HG03095 (cell line): ENCODE measurements around the gene GNRH2.
A peak's percentile ranks its signal among the peaks of the same experiment; 100 is the strongest.
"Not testable (repeated sequence)": the region's sequence is repeated elsewhere in the genome, so short reads cannot be mapped to it uniquely, and the experiment has no call there.

ENCODE experiments used
- ATAC-seq: cut with Tn5 transposase; IDR thresholded peaks from one replicate; pipeline ENCODE4 v1.9.1; 2021; ENCODE audit warnings: moderate library complexity; ENCODE audit not compliant: unreplicated experiment

GNRH2 gene

GRCh38 chr20:3041854-3042409, 1.5 kb upstream of the GNRH2 start:
- ATAC-seq: no peak

- no peak for ATAC-seq
Observed at GRCh38 chr20:3042625-3043024, 797 bp upstream of the GNRH2 start.

- no peak for ATAC-seq
Observed at GRCh38 chr20:3044336-3044965, 1.0 kb downstream of the GNRH2 start.

GRCh38 chr20:3045042-3045815, 1.8 kb downstream of the GNRH2 start:
- peak; percentile 41 for ATAC-seq

- ATAC-seq: peak; percentile 90
Observed at GRCh38 chr20:3045816-3046676, 2.6 kb downstream of the GNRH2 start, which contains the start of gene MRPS26. Gene MRPS26, plus strand, starts transcription at chr20:3046052. Its CDS starts 17 bp downstream, at chr20:3046069.

GRCh38 chr20:3046677-3047462, 3.4 kb downstream of the GNRH2 start:
- no peak for ATAC-seq

- ATAC-seq: no peak
Observed at GRCh38 chr20:3047486-3048419, 4.3 kb downstream of the GNRH2 start.

GRCh38 chr20:3051385-3052019, 8.1 kb downstream of the GNRH2 start:
- no peak for ATAC-seq

GRCh38 chr20:3059489-3059888, 16.1 kb downstream of the GNRH2 start:
- no peak for ATAC-seq

- ATAC-seq: not testable (repeated sequence)
Observed at GRCh38 chr20:3064119-3064518, 20.7 kb downstream of the GNRH2 start.

- ATAC-seq: no peak
Observed at GRCh38 chr20:3067139-3068014, 24.0 kb downstream of the GNRH2 start.

GRCh38 chr20:3068075-3068474, 24.7 kb downstream of the GNRH2 start:
- no peak for ATAC-seq

GRCh38 chr20:3068986-3069900, 25.8 kb downstream of the GNRH2 start:
- ATAC-seq: no peak

GRCh38 chr20:3070725-3071124, 27.3 kb downstream of the GNRH2 start:
- ATAC-seq: no peak

GRCh38 chr20:3071266-3071609, 27.8 kb downstream of the GNRH2 start:
- no peak for ATAC-seq

GRCh38 chr20:3071610-3072529, 28.4 kb downstream of the GNRH2 start, which contains the start of gene OXT:
Gene OXT, plus strand, starts transcription at chr20:3071620. Its CDS starts 36 bp downstream, at chr20:3071656.
- ATAC-seq: no peak
